Brain microvascular endothelial cell (primary cell): ENCODE measurements around the gene FADS2.

Experiments
- DNase-seq: peaks from one replicate; pipeline ENCODE4 v3.0.0-alpha.2; 2020
- H3K27ac ChIP-seq: fragments of 250-450 bp; sonication (Bioruptor Pico); 2 replicates; pipeline ENCODE4 v1.5.1; 2020; ENCODE audit warnings: mild to moderate bottlenecking, moderate library complexity
- H3K27me3 ChIP-seq: fragments of 250-450 bp; sonication (Bioruptor Pico); replicated peaks from 2 replicates; pipeline ENCODE4 v1.5.1; 2020; ENCODE audit warnings: mild to moderate bottlenecking
- H3K36me3 ChIP-seq: fragments of 250-450 bp; sonication (Bioruptor Pico); replicated peaks from 2 replicates; pipeline ENCODE4 v1.5.1; 2020; ENCODE audit warnings: mild to moderate bottlenecking
- H3K4me3 ChIP-seq: 2 replicates; pipeline ENCODE4 v1.5.1; 2011; ENCODE audit warnings: low read depth, mild to moderate bottlenecking, control low read depth, low read length, moderate library complexity
- CTCF ChIP-seq: IDR thresholded peaks from 2 replicates; pipeline ENCODE4 v1.5.1; 2011; ENCODE audit warnings: low read depth, mild to moderate bottlenecking, moderate library complexity, low read length, control low read depth, inconsistent platforms; ENCODE audit errors: missing control alignments
- in situ Hi-C: cut with HindIII; loops from 2 replicates; pipeline ENCODE4 v1.10.0; 2017; ENCODE audit warnings: low sequenced_read_pairs, low pct_ligation_motif_present

The FADS2 gene

GRCh38 chr11:61841636-61842527 lies 13.8 kb downstream of the FADS2 start:
- in situ Hi-C loops, result no loop called here
- no peak overlapping the region for H3K4me3 ChIP-seq
- peaks cover 72% of the 10 kb centered on the region for H3K36me3 ChIP-seq

GRCh38 chr11:61842528-61842820 lies 14.4 kb downstream of the FADS2 start:
- in situ Hi-C loops, result no loop called here

More at GRCh38 chr11:61841636-61842527, 13.8 kb downstream of the FADS2 start:
- Histone ChIP-seq H3K27me3 (no peaks in the 10 kb centered on the region), H3K27ac (no peak overlapping the region)
- DNase-seq, result no peak
- TF ChIP-seq CTCF, result no peak

GRCh38 chr11:61844909-61845565 lies 16.9 kb downstream of the FADS2 start:
- H3K36me3 ChIP-seq, result peaks cover 80% of the 10 kb centered on the region
- in situ Hi-C loops, result no loop called here
- TF ChIP-seq CTCF, result no peak
- no peaks in the 10 kb centered on the region for H3K27me3 ChIP-seq
- no peak overlapping the region for H3K4me3 ChIP-seq
- H3K27ac ChIP-seq, result no peak overlapping the region
- no peak for DNase-seq

More at GRCh38 chr11:61842528-61842820, 14.4 kb downstream of the FADS2 start:
- H3K27me3 ChIP-seq, result no peaks in the 10 kb centered on the region
- H3K27ac ChIP-seq, result no peak overlapping the region
- H3K4me3 ChIP-seq, result no peak overlapping the region
- DNase-seq, result no peak
- no peak for TF ChIP-seq CTCF
- peaks cover 77% of the 10 kb centered on the region for H3K36me3 ChIP-seq

- Histone ChIP-seq H3K36me3 (peaks cover 86% of the 10 kb centered on the region), H3K4me3 (no peak overlapping the region), H3K27me3 (no peaks in the 10 kb centered on the region), H3K27ac (no peak overlapping the region)
- no peak for DNase-seq
- TF ChIP-seq CTCF, result no peak
- in situ Hi-C loops, result no loop called here
These were observed 18.4 kb downstream of the FADS2 start for GRCh38 chr11:61846362-61847020.

GRCh38 chr11:61847914-61848581 lies 19.9 kb downstream of the FADS2 start:
- Histone ChIP-seq H3K36me3 (peaks cover 77% of the 10 kb centered on the region), H3K4me3 (no peak overlapping the region), H3K27me3 (no peaks in the 10 kb centered on the region), H3K27ac (no peak overlapping the region)
- no peak for TF ChIP-seq CTCF
- in situ Hi-C loops, result no loop called here
- DNase-seq, result no peak
